PC-3 (cell line): ENCODE data around the gene ZNF469. TPM values are rescaled to one million over a fixed set of nuclear protein-coding genes. Genes with fewer than 3 reads are reported as not detected.

Source experiments
- ATAC-seq: fragments of 200-7000 bp; cut with Tn5 transposase; 2 replicates; pipeline ENCODE4 v1.9.1; 2020; ENCODE audit warnings: mild to moderate bottlenecking, moderate library complexity
- BruUV-seq: library from RNA; stranded (reverse); fragments of 400-500 nt; replicated peaks from 2 replicates; lab custom pipeline; 2021; lab: Mats Ljungman, UMichigan
- CTCF ChIA-PET: fragments of 300-600 bp; sonication (Branson Sonifier 250); formaldehyde crosslinking; loops from one replicate; lab custom pipeline; 2022; ENCODE audit warnings: antibody characterized with exemption; lab: Charles Lee
- POLR2A ChIA-PET: fragments of 300-600 bp; sonication (Branson Sonifier 250); formaldehyde crosslinking; loops from one replicate; lab custom pipeline; 2022; ENCODE audit warnings: antibody characterized with exemption; ENCODE audit not compliant: unreplicated experiment; lab: Charles Lee
- DNase-seq: peaks from one replicate; pipeline ENCODE4 v3.0.0-alpha.2; 2015
- H2AFZ ChIP-seq: fragments of 300-600 bp; sonication (generic); 2 replicates; pipeline ENCODE4 v1.6.0; 2016; ENCODE audit warnings: antibody characterized with exemption, low read length
- H3F3A ChIP-seq: fragments of 300-600 bp; sonication (generic); one replicate; pipeline ENCODE4 v1.6.0; 2017; ENCODE audit warnings: antibody characterized with exemption, low read length, control low read depth, mild to moderate bottlenecking; ENCODE audit not compliant: unreplicated experiment
- H3K27ac ChIP-seq: fragments of 300-600 bp; sonication (generic); 2 replicates; pipeline ENCODE4 v1.5.1; 2016; ENCODE audit warnings: mild to moderate bottlenecking, low read length
- H3K27me3 ChIP-seq: fragments of 300-600 bp; sonication (generic); 2 replicates; pipeline ENCODE4 v1.6.1; 2016; ENCODE audit warnings: low read length, mixed read lengths
- H3K36me3 ChIP-seq: fragments of 300-600 bp; sonication (generic); 2 replicates; pipeline ENCODE4 v1.6.1; 2016; ENCODE audit warnings: low read depth, mixed run types, low read length, mixed read lengths
- H3K4me1 ChIP-seq: fragments of 300-600 bp; sonication (generic); 2 replicates; pipeline ENCODE4 v1.5.1; 2016; ENCODE audit warnings: low read length; ENCODE audit not compliant: insufficient read depth
- H3K4me2 ChIP-seq: fragments of 300-600 bp; sonication (generic); 2 replicates; pipeline ENCODE4 v1.6.0; 2016; ENCODE audit warnings: low read length
- H3K4me3 ChIP-seq: fragments of 300-600 bp; sonication (generic); 2 replicates; pipeline ENCODE4 v1.5.1; 2016; ENCODE audit warnings: mild to moderate bottlenecking, low read length, mixed read lengths
- H3K79me2 ChIP-seq: fragments of 300-600 bp; sonication (generic); 2 replicates; pipeline ENCODE4 v1.6.1; 2017; ENCODE audit warnings: low read length, mixed read lengths
- H3K9ac ChIP-seq: fragments of 300-600 bp; sonication (generic); 2 replicates; pipeline ENCODE4 v1.6.0; 2016; ENCODE audit warnings: mild to moderate bottlenecking, low read length
- H3K9me2 ChIP-seq: fragments of 300-600 bp; sonication (generic); replicated peaks from 2 replicates; pipeline ENCODE4 v1.6.1; 2016; ENCODE audit warnings: mixed run types, low read length, mixed read lengths
- H3K9me3 ChIP-seq: fragments of 300-600 bp; sonication (generic); 2 replicates; pipeline ENCODE4 v1.6.1; 2016; ENCODE audit warnings: low read length, mixed read lengths
- H4K20me1 ChIP-seq: fragments of 300-600 bp; sonication (generic); 2 replicates; pipeline ENCODE4 v1.6.1; 2016; ENCODE audit warnings: low read length, mixed read lengths
- CTCF ChIP-seq: fragments of 300-600 bp; sonication (generic); conservative IDR thresholded peaks from 2 replicates; pipeline ENCODE4 v1.5.1; 2017; ENCODE audit warnings: antibody characterized with exemption, low read depth, mild to moderate bottlenecking, low read length
- EZH2 ChIP-seq: fragments of 300-600 bp; sonication (generic); IDR thresholded peaks from one replicate; pipeline ENCODE4 v1.6.1; 2017; ENCODE audit warnings: antibody characterized with exemption, mild to moderate bottlenecking, low read length; ENCODE audit not compliant: unreplicated experiment
- EZH2phosphoT487 ChIP-seq: fragments of 300-600 bp; sonication (generic); IDR thresholded peaks from 2 replicates; pipeline ENCODE4 v1.6.1; 2018; ENCODE audit warnings: mild to moderate bottlenecking, antibody characterized with exemption, low read length, borderline replicate concordance
- intact Hi-C: fragments of 100-400 bp; cut with micrococcal nuclease; formaldehyde crosslinking; loops from 2 replicates; pipeline ENCODE4 v1.9.0; 2023
- total RNA-seq: library from RNA; depleted of rRNA; stranded (reverse); fragments of >200 nt; gene quantifications from 2 replicates; pipeline ENCODE4 v1.2.3, GENCODE V29; 2014

The ZNF469 gene
- total RNA-seq, 1 experiment from 2014 or later: 3.1 TPM

GRCh38 chr16:88375236-88375975, 7.4 kb upstream of the ZNF469 start:
- no peaks in the 10 kb centered on the region for H3K79me2 ChIP-seq
- no peaks in the 10 kb centered on the region for H3K27me3 ChIP-seq
- no peak overlapping the region for H3K27ac ChIP-seq
- H3K4me2 ChIP-seq: no peak overlapping the region
- H3K9me2 ChIP-seq: no peaks in the 10 kb centered on the region
- no peak overlapping the region for H2AFZ ChIP-seq
- POLR2A ChIA-PET: no interaction called here
- no peak for DNase-seq
- H4K20me1 ChIP-seq: no peaks in the 10 kb centered on the region
- BruUV-seq: no TSS peak
- H3K9me3 ChIP-seq: no peaks in the 10 kb centered on the region
- H3K4me3 ChIP-seq: no peak overlapping the region
- CTCF ChIA-PET: no interaction called here
- no peak for TF ChIP-seq EZH2phosphoT487
- no peak for TF ChIP-seq EZH2
- TF ChIP-seq CTCF: no peak
- no peak for ATAC-seq
- H3K4me1 ChIP-seq: no peaks in the 10 kb centered on the region
- H3K36me3 ChIP-seq: no peaks in the 10 kb centered on the region
- no peak overlapping the region for H3K9ac ChIP-seq
- intact Hi-C loops: no loop called here
- no peaks in the 10 kb centered on the region for H3F3A ChIP-seq

- H3K36me3 ChIP-seq: no peaks in the 10 kb centered on the region
- POLR2A ChIA-PET: no interaction called here
- TF ChIP-seq CTCF (no peak), EZH2 (no peak), EZH2phosphoT487 (no peak)
- H2AFZ ChIP-seq: no peak overlapping the region
- CTCF ChIA-PET: no interaction called here
- H3K9me2 ChIP-seq: no peaks in the 10 kb centered on the region
- no peak overlapping the region for H3K4me2 ChIP-seq
- no TSS peak for BruUV-seq
- no peak for DNase-seq
- ATAC-seq: no peak
- H3F3A ChIP-seq: no peaks in the 10 kb centered on the region
- H4K20me1 ChIP-seq: no peaks in the 10 kb centered on the region
- H3K9ac ChIP-seq: no peak overlapping the region
- H3K27ac ChIP-seq: no peak overlapping the region
- H3K79me2 ChIP-seq: no peaks in the 10 kb centered on the region
- intact Hi-C loops: no loop called here
- no peaks in the 10 kb centered on the region for H3K9me3 ChIP-seq
- H3K4me1 ChIP-seq: no peaks in the 10 kb centered on the region
- no peaks in the 10 kb centered on the region for H3K27me3 ChIP-seq
- H3K4me3 ChIP-seq: no peak overlapping the region
Measured at GRCh38 chr16:88375996-88376834, 6.5 kb upstream of the ZNF469 start.
